ENCODE measurements around the gene AGFG2.
"Not testable (repeated sequence)": the region's sequence is repeated elsewhere in the genome, so short reads cannot be mapped to it uniquely, and the experiment has no call there.

AGFG2 gene

GRCh38 chr7:100493476-100494264, 45.3 kb upstream of the AGFG2 start:
- no peak for TF ChIP-seq CTCF (IDR thresholded peaks at IDR 0.05; ENCODE audit: low read depth, low read length)
- H3K9me3 ChIP-seq (ENCODE audit: severe bottlenecking): no peaks in the 10 kb centered on the region
- H3K4me3 ChIP-seq (ENCODE audit: low read depth, low read length): peak overlapping the region; percentile 25
- DNase-seq: peak; percentile 58
- H3K27me3 ChIP-seq (ENCODE audit: insufficient read depth, low read depth, severe bottlenecking): no peaks in the 10 kb centered on the region
- no peak overlapping the region for H3K27ac ChIP-seq
- H3K36me3 ChIP-seq: no peaks in the 10 kb centered on the region

- no peak for DNase-seq
- H3K9me3 ChIP-seq (ENCODE audit: severe bottlenecking): no peaks in the 10 kb centered on the region
- no peak for TF ChIP-seq CTCF (IDR thresholded peaks at IDR 0.05; ENCODE audit: low read depth, low read length)
- H3K27ac ChIP-seq: no peak overlapping the region
- H3K36me3 ChIP-seq: no peaks in the 10 kb centered on the region
- no peak overlapping the region for H3K4me3 ChIP-seq (ENCODE audit: low read depth, low read length)
- H3K27me3 ChIP-seq (ENCODE audit: insufficient read depth, low read depth, severe bottlenecking): no peaks in the 10 kb centered on the region
These were observed 42.5 kb upstream of the AGFG2 start for GRCh38 chr7:100496509-100496908.

GRCh38 chr7:100500743-100501142, 38.3 kb upstream of the AGFG2 start:
- not testable (repeated sequence) for H3K4me3 ChIP-seq (ENCODE audit: low read depth, low read length); DNase-seq; H3K36me3 ChIP-seq; H3K27ac ChIP-seq; H3K9me3 ChIP-seq (ENCODE audit: severe bottlenecking); H3K27me3 ChIP-seq (ENCODE audit: insufficient read depth, low read depth, severe bottlenecking)

- H3K27ac ChIP-seq; H3K27me3 ChIP-seq (ENCODE audit: insufficient read depth, low read depth, severe bottlenecking); DNase-seq; H3K36me3 ChIP-seq; H3K4me3 ChIP-seq (ENCODE audit: low read depth, low read length); H3K9me3 ChIP-seq (ENCODE audit: severe bottlenecking): not testable (repeated sequence)
These were observed 35.0 kb upstream of the AGFG2 start for GRCh38 chr7:100504031-100504430.

GRCh38 chr7:100504887-100505611, 34.0 kb upstream of the AGFG2 start:
- Histone ChIP-seq H3K4me3 (ENCODE audit: low read depth, low read length) (no peak overlapping the region), H3K9me3 (ENCODE audit: severe bottlenecking) (no peaks in the 10 kb centered on the region), H3K36me3 (no peaks in the 10 kb centered on the region), H3K27me3 (ENCODE audit: insufficient read depth, low read depth, severe bottlenecking) (no peaks in the 10 kb centered on the region), H3K27ac (no peak overlapping the region)
- no peak for DNase-seq
- TF ChIP-seq CTCF (IDR thresholded peaks at IDR 0.05; ENCODE audit: low read depth, low read length): no peak

GRCh38 chr7:100506356-100506923, 32.6 kb upstream of the AGFG2 start:
- Histone ChIP-seq H3K4me3 (ENCODE audit: low read depth, low read length) (no peak overlapping the region), H3K27ac (no peak overlapping the region), H3K27me3 (ENCODE audit: insufficient read depth, low read depth, severe bottlenecking) (no peaks in the 10 kb centered on the region), H3K9me3 (ENCODE audit: severe bottlenecking) (no peaks in the 10 kb centered on the region), H3K36me3 (no peaks in the 10 kb centered on the region)
- no peak for TF ChIP-seq CTCF (IDR thresholded peaks at IDR 0.05; ENCODE audit: low read depth, low read length)
- no peak for DNase-seq
